Erythroblast (primary cell): ENCODE measurements around the gene RGMB.
A peak's percentile ranks its signal among the peaks of the same experiment; 100 is the strongest.
"Not testable (repeated sequence)": the region's sequence is repeated elsewhere in the genome, so short reads cannot be mapped to it uniquely, and the experiment has no call there.

ENCODE experiments used
- DNase-seq, 2 experiments: peaks; one replicate each; lab custom pipeline; 2025; lab: John Stamatoyannopoulos, UW
- GATA1 ChIP-seq: IDR thresholded peaks from 2 replicates; pipeline ENCODE4 v1.6.1; 2011; ENCODE audit warnings: low read depth, mild to moderate bottlenecking, control low read depth, low read length, moderate library complexity
- POLR2A ChIP-seq: IDR thresholded peaks from 2 replicates; pipeline ENCODE4 v1.6.1; 2011; ENCODE audit warnings: mild to moderate bottlenecking, low read length

Gene RGMB

DNA sequence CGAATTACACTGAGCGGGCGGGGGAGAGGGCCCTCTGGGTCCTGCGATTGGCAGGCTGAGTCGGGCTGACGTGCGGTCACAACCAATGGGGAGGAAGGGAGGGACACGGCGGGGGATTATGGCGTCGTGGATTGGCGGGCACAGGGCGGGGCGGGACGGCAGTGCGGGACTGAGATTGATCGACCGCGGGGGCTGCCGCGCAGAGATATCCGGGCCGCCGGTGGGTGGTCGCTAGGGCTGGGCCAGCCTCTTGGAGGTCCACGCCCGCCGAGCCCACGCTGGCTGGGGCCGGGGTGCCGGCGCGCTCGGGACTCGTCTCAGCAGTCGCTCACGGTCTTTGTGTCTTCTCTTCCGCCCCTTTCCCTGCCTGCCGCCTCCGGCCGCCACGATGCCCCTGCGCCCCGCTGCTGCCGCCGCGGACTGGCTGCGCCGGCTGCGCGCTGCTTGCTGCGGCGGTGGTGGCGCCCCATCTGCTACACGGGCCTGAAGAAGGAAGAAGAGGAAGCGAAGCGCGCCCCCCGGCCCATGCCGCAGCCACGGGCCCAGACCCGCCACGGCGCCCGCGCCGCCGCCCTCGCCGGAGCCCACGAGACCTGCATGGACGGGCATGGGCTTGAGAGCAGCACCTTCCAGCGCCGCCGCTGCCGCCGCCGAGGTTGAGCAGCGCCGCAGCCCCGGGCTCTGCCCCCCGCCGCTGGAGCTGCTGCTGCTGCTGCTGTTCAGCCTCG is at the start of gene RGMB:
Gene RGMB (plus strand): TSS at position 200 of the 728 bp plus-strand sequence. CDS start 408 bp downstream, at position 608.
- no peak for TF ChIP-seq GATA1
- no peak for TF ChIP-seq POLR2A

GRCh38 chr5:98726258-98726657 is 47.2 kb upstream of the RGMB start:
- no peak for TF ChIP-seq POLR2A
- no peak for TF ChIP-seq GATA1
- no peak for DNase-seq

More for the DNA sequence above, at the start of gene RGMB:
- DNase-seq = peak; percentile 50 to 58

DNA sequence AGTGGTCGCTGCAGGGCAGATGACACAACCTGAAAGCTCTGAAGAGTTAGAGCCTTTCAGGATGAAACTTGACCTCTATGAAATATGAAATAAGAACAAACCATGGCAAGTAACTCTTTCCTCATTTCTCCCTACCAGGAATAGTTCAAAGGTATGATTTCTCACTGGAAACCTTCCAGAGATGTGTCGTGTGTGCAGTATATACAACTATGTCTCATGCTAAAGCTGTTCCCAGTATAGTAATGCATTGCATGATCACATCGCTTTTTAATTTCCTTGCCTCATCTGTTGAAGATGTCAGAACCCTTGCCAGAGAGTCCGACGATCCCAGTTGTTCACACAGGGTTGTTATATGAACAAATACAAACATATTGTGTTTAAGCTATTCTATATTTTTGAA is 45.8 kb upstream of the RGMB start:
- TF ChIP-seq POLR2A = no peak
- TF ChIP-seq GATA1 = no peak
- DNase-seq = no peak

- no peak for DNase-seq
- TF ChIP-seq GATA1 (no peak), POLR2A (no peak)
Observed at GRCh38 chr5:98734646-98735045, 38.8 kb upstream of the RGMB start.

GRCh38 chr5:98735806-98736507 is 37.5 kb upstream of the RGMB start:
- no peak for DNase-seq
- TF ChIP-seq GATA1 = no peak
- TF ChIP-seq POLR2A = no peak

DNA sequence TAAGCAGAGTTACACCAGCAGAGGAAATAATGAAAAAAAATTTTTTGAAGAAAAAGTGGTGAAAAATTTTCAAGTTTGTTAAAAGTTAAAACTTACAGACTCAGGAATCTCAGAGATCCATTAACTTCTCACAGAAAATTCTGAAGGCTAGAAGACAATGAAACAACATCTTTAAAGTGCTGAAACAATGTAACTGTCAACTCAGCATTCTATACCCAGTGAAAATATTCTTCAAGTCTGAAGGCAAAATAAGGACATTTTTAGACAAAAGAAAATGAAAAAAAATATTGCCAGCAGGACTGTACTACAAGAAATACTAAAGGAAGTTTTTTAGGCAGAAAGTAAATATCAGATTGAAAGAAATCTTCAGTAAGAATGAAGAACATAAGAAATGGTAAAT is 36.7 kb upstream of the RGMB start:
- TF ChIP-seq POLR2A (no peak), GATA1 (no peak)
- DNase-seq = no peak

DNA sequence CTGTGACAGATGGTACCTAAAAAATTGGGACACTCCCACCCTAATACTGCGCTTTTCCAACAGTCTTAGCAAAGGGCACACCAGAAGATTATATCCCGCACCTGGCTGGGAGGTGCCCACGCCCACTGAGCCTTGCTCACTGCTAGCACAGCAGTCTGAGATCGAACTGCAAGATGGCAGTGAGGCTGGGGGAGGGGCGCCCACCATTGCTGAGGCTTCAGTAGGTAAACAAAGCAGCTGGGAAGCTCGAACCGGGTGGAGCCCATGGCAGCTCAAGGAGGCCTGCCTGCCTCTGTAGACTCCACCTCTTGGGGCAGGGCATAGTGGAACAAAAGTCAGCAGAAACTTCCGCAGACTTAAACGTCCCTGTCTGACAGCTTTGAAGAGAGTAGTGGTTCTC is 36.0 kb upstream of the RGMB start:
- not testable (repeated sequence) for DNase-seq

DNA sequence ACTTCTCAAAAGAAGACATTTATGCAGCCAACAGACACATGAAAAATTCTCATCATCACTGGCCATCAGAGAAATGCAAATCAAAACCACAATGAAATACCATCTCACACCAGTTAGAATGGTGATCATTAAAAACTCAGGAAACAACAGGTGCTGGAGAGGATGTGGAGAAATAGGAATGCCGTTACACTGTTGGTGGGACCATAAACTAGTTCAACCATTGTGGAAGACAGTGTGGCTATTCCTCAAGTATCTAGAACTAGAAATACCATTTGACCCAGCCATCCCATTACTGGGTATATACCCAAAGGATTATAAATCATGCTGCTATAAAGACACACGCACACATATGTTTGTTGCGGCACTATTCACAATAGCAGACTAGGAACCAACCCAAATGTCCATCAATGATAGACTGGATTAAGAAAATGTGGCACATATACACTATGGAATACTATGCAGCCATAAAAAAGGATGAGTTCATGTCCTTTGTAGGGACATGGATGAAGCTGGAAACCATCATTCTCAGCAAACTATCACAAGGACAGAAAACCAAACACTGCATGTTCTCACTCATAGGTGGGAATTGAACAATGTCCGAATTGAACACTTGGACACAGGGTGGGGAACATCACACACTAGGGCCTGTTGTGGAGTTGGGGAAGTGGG is 34.8 kb upstream of the RGMB start:
- DNase-seq = not testable (repeated sequence)

DNA sequence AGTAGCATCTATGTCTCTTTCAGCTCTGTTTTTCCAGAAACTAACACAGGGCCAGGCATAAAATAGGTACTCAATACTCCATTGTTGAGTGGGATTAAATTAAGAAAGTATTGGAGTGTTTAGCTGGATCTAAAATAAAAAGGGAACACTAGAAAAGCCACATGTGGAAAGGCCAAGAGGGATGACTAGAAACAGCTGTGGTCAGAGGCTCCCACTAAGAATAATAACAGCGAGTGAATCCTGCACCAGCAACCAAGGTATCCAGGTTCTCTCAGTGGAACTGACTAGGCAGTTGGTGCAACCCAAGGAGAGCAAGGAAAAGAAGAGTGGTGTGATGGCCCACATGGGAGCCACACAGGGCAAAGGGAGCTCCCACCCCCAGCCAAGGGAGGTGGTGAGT is 31.5 kb upstream of the RGMB start:
- no peak for TF ChIP-seq POLR2A
- no peak for TF ChIP-seq GATA1
- DNase-seq = no peak

DNA sequence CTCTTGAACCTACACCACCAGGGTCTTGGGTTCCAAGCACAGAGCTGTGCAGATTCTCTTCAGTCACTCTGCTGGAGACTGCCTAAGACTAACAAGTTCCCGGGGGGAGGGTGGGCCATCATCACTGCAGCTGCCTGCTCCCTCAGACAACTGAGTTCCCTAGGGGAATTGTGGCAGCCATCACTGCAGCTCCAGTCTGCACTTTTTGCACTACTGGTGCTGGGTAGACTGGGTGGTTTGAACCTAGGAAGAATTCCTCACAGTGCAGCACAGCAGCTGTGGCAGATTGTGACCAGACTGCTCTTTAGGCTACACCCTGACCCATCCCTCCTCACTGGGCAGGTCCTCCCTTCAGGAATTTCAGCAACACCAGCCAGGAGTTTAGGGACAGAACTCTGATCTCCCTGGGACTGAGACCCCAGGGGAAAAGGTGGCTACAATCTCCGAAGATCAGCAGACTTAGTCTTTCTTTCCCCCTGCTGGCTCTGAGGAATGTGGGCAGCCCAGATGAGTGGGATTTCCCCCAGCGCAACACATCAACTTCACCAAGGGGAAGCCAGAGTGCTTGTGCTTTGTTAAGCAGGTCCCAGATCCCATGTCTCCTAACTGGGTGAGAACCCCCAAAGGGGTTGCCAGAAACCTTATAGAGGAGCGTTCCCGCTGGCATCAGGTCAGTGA is 30.9 kb upstream of the RGMB start:
- DNase-seq = no peak

GRCh38 chr5:98748259-98748658 is 25.2 kb upstream of the RGMB start:
- not testable (repeated sequence) for DNase-seq

More for the DNA sequence above, 30.9 kb upstream of the RGMB start:
- no peak for TF ChIP-seq GATA1
- TF ChIP-seq POLR2A = no peak

DNA sequence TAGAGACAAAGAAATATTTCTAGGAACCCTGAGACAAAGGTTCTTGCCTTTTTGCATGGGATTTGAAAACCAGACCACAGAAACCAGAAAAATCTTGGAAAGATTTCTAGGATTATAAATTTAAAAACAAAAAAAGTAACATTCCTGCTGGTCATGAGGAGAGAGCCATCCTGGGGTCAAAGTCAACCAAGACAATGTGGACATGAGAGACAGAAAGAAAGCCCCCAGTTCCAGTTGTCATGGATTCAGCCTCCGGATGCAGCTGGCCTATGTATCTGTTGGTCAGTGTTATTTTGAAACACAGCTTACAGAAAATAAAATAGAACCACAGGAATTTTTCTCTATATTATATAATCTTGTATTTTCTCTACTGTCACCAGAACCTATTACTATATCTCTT is 24.4 kb upstream of the RGMB start:
- TF ChIP-seq POLR2A = no peak
- no peak for TF ChIP-seq GATA1
- no peak for DNase-seq

DNA sequence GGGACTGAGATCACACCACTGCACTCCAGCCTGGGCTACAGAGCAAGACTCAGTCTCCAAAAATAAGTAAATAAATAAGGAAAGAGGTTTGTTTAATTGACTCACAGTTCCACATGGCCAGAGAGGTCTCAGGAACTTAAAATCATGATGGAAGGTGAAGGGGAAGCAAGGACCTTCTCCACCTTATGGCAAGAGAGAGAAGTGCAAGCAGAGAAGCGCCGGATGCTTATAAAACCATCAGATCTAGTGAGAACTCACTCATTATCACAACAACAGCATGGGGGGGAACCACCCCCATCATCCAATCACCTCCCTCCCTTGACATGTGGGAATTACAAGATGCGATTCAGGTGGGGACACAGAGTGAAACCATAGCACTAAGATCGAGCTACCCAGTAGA is 22.8 kb upstream of the RGMB start:
- no peak for DNase-seq
- TF ChIP-seq GATA1 = no peak
- TF ChIP-seq POLR2A = no peak

DNA sequence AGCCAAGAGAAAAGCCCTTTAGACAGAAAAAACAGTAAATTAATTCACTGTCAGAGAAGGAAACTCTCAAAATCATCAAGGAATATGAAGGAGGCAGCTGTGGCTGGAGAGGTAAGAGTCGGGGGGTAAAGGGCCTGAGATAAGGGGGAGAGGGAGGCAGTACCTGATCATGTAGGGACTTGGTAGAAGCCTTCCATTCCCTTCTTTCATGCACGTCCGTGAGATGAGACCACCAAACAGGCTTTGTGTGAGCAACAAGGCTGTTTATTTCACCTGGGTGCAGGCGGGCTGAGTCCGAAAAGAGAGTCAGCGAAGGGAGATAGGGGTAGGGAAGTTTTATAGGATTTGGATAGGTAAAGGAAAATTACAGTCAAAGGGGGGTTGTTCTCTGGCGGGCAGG is 21.1 kb upstream of the RGMB start:
- DNase-seq = not testable (repeated sequence)

DNA sequence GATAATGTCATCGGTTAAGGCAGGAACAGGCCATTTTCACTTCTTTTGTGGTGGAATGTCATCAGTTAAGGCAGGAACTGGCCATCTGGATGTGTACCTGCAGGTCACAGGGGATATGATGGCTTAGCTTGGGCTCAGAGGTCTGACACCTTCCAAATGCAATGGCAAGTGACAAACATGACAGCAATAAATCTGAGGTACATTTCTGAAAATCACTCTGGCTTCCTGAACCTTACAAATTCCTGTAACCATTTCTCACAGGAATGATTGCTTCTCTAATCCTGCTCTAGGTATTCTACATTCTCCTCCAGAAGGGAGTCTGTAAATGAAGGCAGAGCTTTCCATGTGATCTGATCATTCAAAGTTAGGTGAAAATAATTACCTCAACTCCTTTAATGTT is 20.7 kb upstream of the RGMB start:
- not testable (repeated sequence) for DNase-seq
